ENCODE measurements around the gene MAPK4. TPM values are rescaled to one million over a fixed set of nuclear protein-coding genes. Genes with fewer than 3 reads are reported as not detected.
"Not testable (repeated sequence)": the region's sequence is repeated elsewhere in the genome, so short reads cannot be mapped to it uniquely, and the experiment has no call there.

The MAPK4 gene
- total RNA-seq, 1 donor = not detected

DNA sequence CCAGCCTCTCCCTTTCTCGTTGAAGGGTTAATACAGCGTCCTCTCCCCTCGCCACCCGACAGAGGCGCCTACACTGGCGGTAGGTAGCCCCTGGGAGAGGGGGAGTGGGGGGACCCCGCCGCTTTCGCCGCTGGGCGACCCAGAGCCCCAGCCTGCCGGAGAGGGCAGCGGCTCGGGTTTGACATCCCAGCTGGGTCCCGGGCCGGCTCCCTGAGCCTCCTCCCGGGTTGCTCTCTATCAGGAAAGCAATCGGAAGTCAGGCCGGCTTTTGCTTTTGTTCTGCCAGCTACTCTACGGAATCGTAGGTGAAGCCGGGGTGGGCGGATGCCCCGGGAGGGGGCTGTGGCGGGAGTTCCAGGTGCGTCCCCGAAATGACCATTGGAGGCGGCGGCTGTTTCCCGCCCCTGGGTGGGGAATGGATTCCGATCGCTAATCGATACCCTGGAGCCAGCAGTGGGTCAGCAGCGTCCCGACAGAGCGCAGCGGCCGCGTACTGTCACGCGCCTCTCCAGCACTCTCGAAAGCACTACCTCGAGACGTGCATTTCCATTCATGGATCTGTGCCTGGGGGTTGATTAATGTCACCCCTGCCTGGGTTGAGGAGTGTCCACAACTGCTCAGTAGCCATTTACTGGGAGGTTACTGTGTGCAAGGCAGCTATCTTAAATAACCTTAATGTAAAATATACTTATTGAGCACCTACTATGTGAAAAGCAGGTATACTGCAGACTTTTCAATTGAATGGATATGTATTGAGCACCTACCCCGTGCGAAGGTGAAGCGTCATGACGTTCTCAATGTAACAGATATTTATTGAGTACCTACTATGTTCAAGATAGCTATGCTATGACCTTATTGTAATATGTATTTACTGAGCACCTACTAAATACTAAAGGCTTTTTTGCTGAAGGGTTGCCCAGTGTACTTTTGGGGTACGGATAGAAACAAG, 1.1 kb downstream of the MAPK4 start:
- H3K27ac ChIP-seq (ENCODE audit: low read depth, low read length) = no peak overlapping the region
- H4K20me1 ChIP-seq (ENCODE audit: insufficient read depth, low read length) = no peaks in the 10 kb centered on the region
- no peak overlapping the region for H2AFZ ChIP-seq (ENCODE audit: low read length)
- TF ChIP-seq, protein P1, sequence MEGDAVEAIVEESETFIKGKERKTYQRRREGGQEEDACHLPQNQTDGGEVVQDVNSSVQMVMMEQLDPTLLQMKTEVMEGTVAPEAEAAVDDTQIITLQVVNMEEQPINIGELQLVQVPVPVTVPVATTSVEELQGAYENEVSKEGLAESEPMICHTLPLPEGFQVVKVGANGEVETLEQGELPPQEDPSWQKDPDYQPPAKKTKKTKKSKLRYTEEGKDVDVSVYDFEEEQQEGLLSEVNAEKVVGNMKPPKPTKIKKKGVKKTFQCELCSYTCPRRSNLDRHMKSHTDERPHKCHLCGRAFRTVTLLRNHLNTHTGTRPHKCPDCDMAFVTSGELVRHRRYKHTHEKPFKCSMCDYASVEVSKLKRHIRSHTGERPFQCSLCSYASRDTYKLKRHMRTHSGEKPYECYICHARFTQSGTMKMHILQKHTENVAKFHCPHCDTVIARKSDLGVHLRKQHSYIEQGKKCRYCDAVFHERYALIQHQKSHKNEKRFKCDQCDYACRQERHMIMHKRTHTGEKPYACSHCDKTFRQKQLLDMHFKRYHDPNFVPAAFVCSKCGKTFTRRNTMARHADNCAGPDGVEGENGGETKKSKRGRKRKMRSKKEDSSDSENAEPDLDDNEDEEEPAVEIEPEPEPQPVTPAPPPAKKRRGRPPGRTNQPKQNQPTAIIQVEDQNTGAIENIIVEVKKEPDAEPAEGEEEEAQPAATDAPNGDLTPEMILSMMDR (IDR thresholded peaks at IDR 0.05; ENCODE audit: extremely low read depth, low read depth, low read length) = no peak
- no peak for DNase-seq (ENCODE audit: insufficient read length, low spot score, missing footprints)
- H3K36me3 ChIP-seq (ENCODE audit: insufficient read depth, low read length) = no peaks in the 10 kb centered on the region
- peaks cover 38% of the 10 kb centered on the region for H3K27me3 ChIP-seq (ENCODE audit: insufficient read depth, low read length)
- H3K79me2 ChIP-seq (ENCODE audit: insufficient read depth, low read length) = no peaks in the 10 kb centered on the region
- H3K4me1 ChIP-seq (ENCODE audit: insufficient read depth, low read length) = no peaks in the 10 kb centered on the region
- peak overlapping the region; percentile 48 for H3K4me2 ChIP-seq (ENCODE audit: insufficient read depth, low read length)
- no peaks in the 10 kb centered on the region for H3K9me3 ChIP-seq (ENCODE audit: low read depth, low read length)
- peak overlapping the region; percentile 48 for H3K4me3 ChIP-seq (ENCODE audit: insufficient read depth, low read length)

DNA sequence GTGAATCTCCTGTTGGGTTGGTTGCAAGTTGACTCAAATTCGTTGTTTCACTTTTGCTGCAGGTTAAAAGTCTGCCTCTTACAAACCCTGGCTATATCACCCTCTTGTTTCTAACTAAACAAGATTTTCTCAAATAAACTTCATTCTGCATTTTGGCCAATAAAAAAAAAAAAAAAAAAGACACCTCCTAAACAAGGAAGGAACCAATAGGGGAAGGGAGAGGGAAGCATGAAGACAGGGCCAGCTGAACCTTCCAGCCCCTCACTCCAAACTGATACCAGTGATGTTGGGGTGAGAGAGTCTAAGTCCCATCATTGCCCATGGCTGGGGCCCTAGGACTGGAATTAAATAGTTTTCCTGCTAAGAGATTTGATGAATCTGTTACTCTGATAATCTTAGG, 2.4 kb downstream of the MAPK4 start:
- not testable (repeated sequence) for DNase-seq (ENCODE audit: insufficient read length, low spot score, missing footprints); H3K79me2 ChIP-seq (ENCODE audit: insufficient read depth, low read length); H3K27ac ChIP-seq (ENCODE audit: low read depth, low read length); H4K20me1 ChIP-seq (ENCODE audit: insufficient read depth, low read length); H3K9me3 ChIP-seq (ENCODE audit: low read depth, low read length); H3K36me3 ChIP-seq (ENCODE audit: insufficient read depth, low read length); H2AFZ ChIP-seq (ENCODE audit: low read length); H3K4me1 ChIP-seq (ENCODE audit: insufficient read depth, low read length); H3K4me2 ChIP-seq (ENCODE audit: insufficient read depth, low read length); H3K4me3 ChIP-seq (ENCODE audit: insufficient read depth, low read length)
- peaks cover 38% of the 10 kb centered on the region for H3K27me3 ChIP-seq (ENCODE audit: insufficient read depth, low read length)

DNA sequence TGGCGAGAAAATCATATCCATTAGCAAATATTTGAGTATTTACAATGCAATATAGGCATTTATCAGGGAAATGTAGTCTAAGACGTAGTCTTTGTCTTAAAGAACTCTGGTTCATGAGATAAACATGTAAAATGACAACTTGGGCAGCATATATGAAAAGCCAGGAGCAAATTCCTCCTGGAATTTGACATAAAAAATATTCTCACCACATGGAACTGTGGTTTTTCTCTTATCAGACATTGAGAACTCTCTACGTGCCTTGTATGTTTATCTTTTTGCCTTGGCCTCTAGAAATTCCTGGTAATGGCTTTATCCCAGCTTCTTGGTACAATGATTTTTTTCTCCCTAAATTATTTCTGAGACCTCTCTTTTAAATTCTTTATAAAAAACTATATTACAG, 2.8 kb downstream of the MAPK4 start:
- H3K4me3 ChIP-seq (ENCODE audit: insufficient read depth, low read length) = no peak overlapping the region
- H3K79me2 ChIP-seq (ENCODE audit: insufficient read depth, low read length) = no peaks in the 10 kb centered on the region
- no peaks in the 10 kb centered on the region for H4K20me1 ChIP-seq (ENCODE audit: insufficient read depth, low read length)
- H3K9me3 ChIP-seq (ENCODE audit: low read depth, low read length) = no peaks in the 10 kb centered on the region
- peaks cover 38% of the 10 kb centered on the region for H3K27me3 ChIP-seq (ENCODE audit: insufficient read depth, low read length)
- no peak overlapping the region for H3K27ac ChIP-seq (ENCODE audit: low read depth, low read length)
- H2AFZ ChIP-seq (ENCODE audit: low read length) = no peak overlapping the region
- H3K36me3 ChIP-seq (ENCODE audit: insufficient read depth, low read length) = no peaks in the 10 kb centered on the region
- no peak overlapping the region for H3K4me2 ChIP-seq (ENCODE audit: insufficient read depth, low read length)
- TF ChIP-seq, protein P1 (IDR thresholded peaks at IDR 0.05; ENCODE audit: extremely low read depth, low read depth, low read length) = no peak
- H3K4me1 ChIP-seq (ENCODE audit: insufficient read depth, low read length) = no peaks in the 10 kb centered on the region
- DNase-seq (ENCODE audit: insufficient read length, low spot score, missing footprints) = no peak

DNA sequence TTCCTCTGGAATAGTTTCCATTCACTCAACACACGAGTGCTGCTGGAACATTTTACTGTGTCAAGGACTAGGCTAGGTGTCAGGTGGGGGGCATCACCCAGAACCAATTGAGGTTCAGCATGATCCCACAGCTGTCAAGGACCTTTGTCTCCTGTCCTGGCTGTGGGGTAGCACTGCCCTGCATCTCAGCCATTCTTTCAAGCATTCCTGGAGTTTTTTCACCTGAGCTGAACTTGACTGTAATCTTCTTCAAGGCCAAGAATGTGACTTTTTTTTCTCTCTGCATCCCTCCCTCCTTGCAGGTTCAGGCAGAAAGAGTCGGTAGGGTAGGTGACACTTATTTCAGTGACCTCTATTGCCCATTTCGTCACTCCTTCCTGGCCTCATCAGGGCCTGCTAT, 3.5 kb downstream of the MAPK4 start:
- no peak overlapping the region for H2AFZ ChIP-seq (ENCODE audit: low read length)
- no peaks in the 10 kb centered on the region for H3K9me3 ChIP-seq (ENCODE audit: low read depth, low read length)
- H3K79me2 ChIP-seq (ENCODE audit: insufficient read depth, low read length) = no peaks in the 10 kb centered on the region
- no peaks in the 10 kb centered on the region for H4K20me1 ChIP-seq (ENCODE audit: insufficient read depth, low read length)
- H3K4me3 ChIP-seq (ENCODE audit: insufficient read depth, low read length) = no peak overlapping the region
- no peaks in the 10 kb centered on the region for H3K36me3 ChIP-seq (ENCODE audit: insufficient read depth, low read length)
- no peak for DNase-seq (ENCODE audit: insufficient read length, low spot score, missing footprints)
- TF ChIP-seq, protein P1 (IDR thresholded peaks at IDR 0.05; ENCODE audit: extremely low read depth, low read depth, low read length) = no peak
- H3K27ac ChIP-seq (ENCODE audit: low read depth, low read length) = no peak overlapping the region
- no peak overlapping the region for H3K4me2 ChIP-seq (ENCODE audit: insufficient read depth, low read length)
- peaks cover 36% of the 10 kb centered on the region for H3K27me3 ChIP-seq (ENCODE audit: insufficient read depth, low read length)
- H3K4me1 ChIP-seq (ENCODE audit: insufficient read depth, low read length) = no peaks in the 10 kb centered on the region

All from osteoblast (primary cell).